HG03571 (cell line): ENCODE results near the gene CCDC195.

ENCODE experiments used
- ATAC-seq: cut with Tn5 transposase; IDR thresholded peaks from one replicate; pipeline ENCODE4 v1.9.1; 2021; ENCODE audit not compliant: unreplicated experiment

Gene CCDC195

GRCh38 chr2:224716201-224716600, at the start of gene CCDC195:
CCDC195 (minus strand) TSS chr2:224716365; CDS start chr2:224716365, 0 bp downstream.
- no peak for ATAC-seq

DNA sequence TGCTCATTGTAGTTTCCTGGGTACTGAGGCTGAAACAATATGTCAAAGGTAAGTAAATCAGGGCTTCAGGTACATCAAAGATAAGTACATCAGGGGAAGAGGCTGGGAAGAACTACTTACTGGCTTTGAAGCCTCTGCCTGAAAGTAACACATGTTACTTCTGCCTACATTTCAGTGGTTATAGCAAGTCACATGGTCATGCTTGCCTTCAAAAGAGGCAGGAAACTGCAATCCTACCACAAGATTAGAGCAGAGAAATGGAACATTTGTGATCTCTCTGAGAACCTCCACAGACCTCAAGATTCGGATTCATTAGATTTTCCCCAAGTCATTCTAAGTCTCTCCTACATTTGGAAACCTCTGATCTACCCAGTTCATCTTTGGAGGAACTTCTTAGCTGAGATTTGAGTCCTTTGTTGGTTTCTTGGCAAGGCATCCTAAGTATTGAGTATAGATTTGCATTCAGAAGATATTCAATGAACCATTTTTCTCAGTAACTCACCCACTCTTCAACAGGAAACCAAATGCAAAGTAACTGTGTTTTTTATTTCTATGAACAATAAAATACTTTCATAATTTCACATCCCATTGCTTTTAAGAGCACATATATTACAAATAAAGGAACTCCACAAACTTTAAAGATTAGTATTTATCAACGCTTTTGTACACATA, 48.5 kb upstream of the CCDC195 start:
- no peak for ATAC-seq

DNA sequence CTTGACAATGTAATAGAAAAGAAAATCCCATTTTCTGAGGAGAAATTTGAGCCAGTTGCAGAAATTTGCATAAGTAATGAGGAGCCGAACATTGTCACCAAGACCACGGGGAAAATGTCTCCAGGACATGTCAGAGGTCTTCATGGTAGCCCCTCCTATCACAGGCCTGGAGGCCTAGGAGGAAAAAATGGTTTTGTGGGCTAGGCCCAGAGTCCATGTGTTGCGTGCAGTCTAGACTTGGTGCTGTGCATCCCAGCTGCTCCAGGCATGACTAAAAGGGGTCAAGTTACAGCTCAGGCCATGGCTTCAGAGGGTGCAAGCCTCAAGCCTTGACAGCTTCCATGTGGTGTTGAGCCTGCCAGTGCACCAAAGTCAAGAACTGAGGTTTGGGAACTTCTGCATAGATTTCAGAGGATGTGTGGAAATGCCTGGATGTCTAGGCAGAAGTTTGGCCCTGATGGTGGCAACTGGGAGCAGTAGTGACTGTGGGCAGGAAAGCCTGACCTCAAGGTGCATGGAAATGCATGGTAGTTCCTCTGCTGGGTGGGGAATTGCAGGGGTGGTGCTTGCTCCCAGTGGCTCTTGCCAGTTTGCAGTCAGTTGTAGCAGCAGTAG, 41.9 kb upstream of the CCDC195 start:
- no peak for ATAC-seq

- no peak for ATAC-seq
Observed at GRCh38 chr2:224753743-224754540, 37.8 kb upstream of the CCDC195 start.

DNA sequence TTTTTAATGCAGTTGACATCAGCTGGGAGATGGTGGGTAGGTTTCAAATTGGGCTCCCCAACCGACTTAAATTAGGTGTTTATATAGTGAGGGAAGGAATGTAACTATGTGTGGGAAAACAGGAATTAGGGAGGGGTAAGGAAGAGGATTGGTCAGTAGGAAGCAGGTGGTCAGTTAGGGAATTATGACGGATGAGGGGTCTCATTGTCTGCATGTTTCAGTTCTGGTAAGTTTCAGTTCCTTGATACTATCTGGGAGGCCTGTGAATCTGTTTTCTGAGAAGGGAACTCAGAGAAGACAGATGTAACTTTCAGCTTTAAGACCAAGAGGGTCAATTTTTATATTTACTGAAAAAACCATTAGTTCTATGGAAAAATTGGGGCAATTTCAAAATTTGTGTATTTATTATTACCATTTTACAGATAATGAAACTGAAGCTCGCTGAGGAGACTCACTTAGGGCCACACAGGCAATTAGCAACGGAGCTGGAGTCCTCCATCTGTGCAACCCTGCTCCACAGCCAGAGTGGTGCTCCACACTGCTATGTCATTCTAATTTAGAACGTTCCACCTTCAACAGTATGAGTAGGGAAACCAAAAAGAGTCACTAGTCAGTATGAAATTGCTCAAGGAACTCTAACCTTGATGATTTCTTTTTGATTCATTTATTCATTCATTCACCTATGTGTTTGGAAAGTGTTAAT, 36.0 kb upstream of the CCDC195 start:
- ATAC-seq = no peak

GRCh38 chr2:224749136-224749535, 33.0 kb upstream of the CCDC195 start:
- ATAC-seq = no peak

DNA sequence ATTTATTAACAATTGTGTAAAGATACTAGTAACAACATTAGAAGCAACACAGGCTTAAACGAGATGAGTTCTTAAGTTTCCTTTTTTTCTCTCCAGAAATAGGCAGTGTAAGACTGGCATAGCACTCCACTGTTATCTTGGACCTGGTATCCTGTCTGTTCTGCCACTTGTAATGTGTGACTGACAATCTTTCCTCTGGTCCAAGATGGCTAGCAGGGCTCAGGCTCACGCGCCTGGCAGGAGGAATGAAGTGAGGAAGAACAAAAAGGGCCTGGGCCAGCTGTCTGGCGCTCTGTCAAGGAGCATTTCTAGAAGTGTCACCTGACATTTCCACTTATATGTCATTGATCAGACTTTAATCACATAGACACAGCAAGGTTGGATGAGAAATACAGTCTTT, 31.6 kb upstream of the CCDC195 start:
- no peak for ATAC-seq

- no peak for ATAC-seq
Observed at GRCh38 chr2:224736227-224736626, 20.1 kb upstream of the CCDC195 start.

GRCh38 chr2:224734949-224735348, 18.8 kb upstream of the CCDC195 start:
- no peak for ATAC-seq

- ATAC-seq = no peak
Observed at GRCh38 chr2:224731665-224732064, 15.5 kb upstream of the CCDC195 start.

GRCh38 chr2:224729435-224729834, 13.3 kb upstream of the CCDC195 start:
- no peak for ATAC-seq

GRCh38 chr2:224724331-224724730, 8.2 kb upstream of the CCDC195 start:
- ATAC-seq = no peak

- ATAC-seq = no peak
Observed at GRCh38 chr2:224723586-224724217, 7.5 kb upstream of the CCDC195 start.

DNA sequence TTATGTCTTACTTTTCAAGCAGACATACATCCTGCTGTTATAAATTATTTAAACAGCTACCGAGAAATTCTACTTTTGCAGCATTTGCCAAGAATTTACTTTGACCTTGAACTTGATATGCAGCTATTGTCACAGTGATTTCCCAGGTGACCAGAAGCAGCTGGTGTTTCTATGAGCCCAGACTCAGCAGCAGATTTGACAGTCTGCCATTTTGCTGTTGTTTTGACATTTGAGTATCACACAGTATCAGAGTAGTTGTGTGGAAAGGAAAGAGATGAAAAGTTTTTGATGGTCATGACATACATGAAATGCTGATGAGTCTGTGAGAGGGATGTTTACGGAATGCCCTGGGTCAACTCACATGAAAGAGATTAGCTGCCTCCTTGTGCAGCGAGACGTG, 6.6 kb upstream of the CCDC195 start:
- ATAC-seq = no peak

DNA sequence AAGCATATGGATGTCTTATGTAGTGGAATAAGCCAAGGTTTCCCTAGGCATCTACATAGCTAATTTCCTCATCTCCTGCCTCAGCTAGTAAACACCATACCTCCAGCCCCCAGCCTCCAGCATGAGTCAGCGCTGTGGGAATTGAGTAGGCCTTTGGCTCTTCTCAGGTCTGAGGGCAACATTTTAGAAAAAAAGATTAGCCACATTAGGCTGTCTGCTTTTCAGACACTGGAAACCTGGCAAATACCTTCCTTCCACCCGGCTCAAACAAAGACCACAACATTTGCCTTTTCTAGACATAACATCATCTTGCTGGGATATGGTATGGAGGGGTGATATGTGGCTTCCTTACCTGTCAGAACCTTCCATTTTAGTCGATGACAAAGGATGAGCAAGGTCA, 6.1 kb upstream of the CCDC195 start:
- ATAC-seq = no peak

DNA sequence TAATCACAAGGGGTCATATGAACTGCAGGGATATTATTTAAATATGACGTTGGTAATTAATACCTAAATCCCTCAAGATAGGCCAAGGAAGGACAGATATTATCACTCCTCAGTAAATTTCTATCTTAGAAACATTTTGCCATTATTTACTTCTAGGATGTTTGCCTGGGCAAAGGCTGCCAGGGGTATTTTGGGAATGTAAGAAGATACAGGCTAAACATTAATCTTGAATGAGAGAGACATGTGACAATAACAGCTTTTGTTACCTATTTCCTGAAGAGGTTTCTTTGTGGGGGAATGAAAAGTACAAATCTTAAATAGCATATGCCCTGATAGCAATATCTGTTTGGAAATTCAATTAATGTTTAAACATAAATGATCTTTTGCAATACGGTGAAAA, 756 bp upstream of the CCDC195 start:
- ATAC-seq = no peak

DNA sequence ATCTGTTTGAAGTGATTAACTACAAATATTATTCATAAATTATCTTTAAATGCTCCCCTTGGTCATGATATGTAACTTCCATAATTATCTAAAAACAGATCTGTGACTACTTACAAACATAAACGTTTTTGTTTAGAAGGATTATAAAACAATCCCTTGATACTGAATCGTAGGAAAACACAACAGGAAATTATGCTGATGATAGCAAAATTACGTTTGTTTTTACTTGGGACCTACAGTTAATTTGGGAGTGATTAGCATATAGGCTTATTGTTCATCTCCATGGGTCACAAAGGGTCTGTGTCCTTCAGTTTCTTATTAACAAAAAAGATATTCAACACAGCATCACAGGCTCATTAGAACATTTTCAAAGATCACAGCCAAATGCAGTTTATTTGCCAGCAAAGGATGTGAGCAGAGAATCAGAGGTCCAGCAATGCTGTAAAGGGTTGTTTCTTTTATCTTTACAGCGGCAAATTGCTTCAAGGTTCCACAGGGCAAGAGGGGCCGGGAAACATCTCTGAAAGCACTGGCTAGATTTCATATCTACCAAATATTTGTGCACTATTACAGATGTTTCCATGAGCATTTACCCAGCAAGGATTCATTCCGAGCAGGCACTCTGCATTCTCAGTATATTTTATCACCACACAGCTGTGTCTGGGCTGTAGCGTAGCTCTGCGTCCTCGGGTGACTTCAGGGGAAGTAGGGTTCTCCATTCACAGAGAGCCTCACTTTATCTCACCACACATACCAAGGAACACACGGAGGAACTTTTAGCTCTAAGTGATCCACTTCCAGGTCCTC, 4.1 kb downstream of the CCDC195 start:
- ATAC-seq = no peak

DNA sequence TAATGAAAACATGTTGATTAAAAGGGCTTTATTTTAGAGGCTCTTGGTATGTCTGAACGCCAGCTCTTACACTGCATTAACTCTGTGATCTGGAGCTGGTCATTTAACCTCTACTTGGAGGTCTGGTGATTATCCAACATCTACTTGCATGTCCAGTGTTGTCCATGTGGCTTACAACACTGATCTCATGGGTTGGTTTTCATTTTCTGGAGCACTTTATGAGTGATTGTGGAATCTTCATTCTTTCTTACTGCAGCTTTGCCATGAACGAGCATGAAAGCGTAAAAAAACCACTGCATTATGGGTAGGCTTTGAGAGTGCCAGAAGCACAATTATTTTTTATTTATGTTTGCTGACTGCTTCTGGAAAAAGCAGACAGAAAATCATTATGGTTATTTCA, 4.8 kb downstream of the CCDC195 start:
- ATAC-seq = no peak

GRCh38 chr2:224709301-224709700, 6.9 kb downstream of the CCDC195 start:
- no peak for ATAC-seq

DNA sequence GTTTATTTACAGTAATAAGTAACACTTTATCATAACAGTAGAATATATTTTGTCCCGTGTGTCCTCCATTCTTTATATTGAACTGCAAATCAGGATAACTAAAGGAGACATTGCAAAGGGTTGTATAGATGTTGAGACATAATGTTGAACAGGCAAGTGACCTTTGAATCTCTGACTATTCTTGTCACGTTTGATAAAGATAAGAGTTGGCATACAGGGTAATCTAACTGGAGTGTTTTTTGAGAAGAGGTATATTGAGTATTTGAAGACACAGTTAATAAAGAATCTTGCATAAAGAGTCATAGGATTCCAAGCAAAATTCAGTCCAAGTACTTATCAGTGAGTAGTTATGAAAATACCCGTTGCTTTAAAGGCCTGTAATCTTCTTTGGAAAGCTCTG, 21.7 kb downstream of the CCDC195 start:
- ATAC-seq = no peak
